BLaER1 (cell line): ENCODE measurements around the gene PCNT.
"Not testable (repeated sequence)": the region's sequence is repeated elsewhere in the genome, so short reads cannot be mapped to it uniquely, and the experiment has no call there.

Experiments used
- H3K27ac ChIP-seq: shearing (Covaris generic); formaldehyde crosslinking; 2 replicates; pipeline ENCODE4 v1.8.1; 2022
- H3K27me3 ChIP-seq: shearing (Covaris generic); formaldehyde crosslinking; 2 replicates; pipeline ENCODE4 v1.8.1; 2022
- H3K36me3 ChIP-seq: shearing (Covaris generic); formaldehyde crosslinking; 2 replicates; pipeline ENCODE4 v1.8.1; 2022
- H3K4me1 ChIP-seq: shearing (Covaris generic); formaldehyde crosslinking; 2 replicates; pipeline ENCODE4 v1.8.1; 2022
- H3K4me2 ChIP-seq: shearing (Covaris generic); formaldehyde crosslinking; 2 replicates; pipeline ENCODE4 v1.8.1; 2022
- H3K4me3 ChIP-seq: shearing (Covaris generic); formaldehyde crosslinking; 2 replicates; pipeline ENCODE4 v1.8.1; 2022
- H3K9ac ChIP-seq: shearing (Covaris generic); formaldehyde crosslinking; 2 replicates; pipeline ENCODE4 v1.8.1; 2022
- H3K9me3 ChIP-seq: shearing (Covaris generic); formaldehyde crosslinking; 2 replicates; pipeline ENCODE4 v1.8.1; 2022
- H4K20me1 ChIP-seq: shearing (Covaris generic); formaldehyde crosslinking; 2 replicates; pipeline ENCODE4 v1.8.1; 2022
- Cebpa-rat ChIP-seq: shearing (Covaris generic); IDR thresholded peaks from 2 replicates; pipeline ENCODE4 v1.8.1; 2022

The PCNT gene

DNA sequence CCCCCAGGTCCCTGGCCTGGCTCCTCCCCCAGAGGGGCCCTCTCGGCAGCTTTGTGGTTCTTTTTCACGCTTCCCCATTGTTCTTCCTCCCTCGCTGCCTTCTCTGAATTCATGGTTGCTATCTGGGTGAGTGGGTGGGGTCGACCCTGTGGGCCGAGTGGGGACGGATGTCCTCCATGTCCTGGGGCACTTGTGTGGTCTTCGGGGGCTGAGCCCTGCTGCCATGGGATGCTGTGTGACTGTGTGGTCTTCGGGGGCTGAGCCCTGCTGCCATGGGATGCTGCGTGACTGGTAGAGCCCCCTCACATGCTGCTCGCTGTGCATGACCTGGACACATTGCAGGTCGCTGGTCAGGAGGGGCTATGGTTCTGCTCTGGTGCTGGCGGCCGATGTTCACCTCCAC lies 113.1 kb downstream of the PCNT start:
- no peaks in the 10 kb centered on the region for H3K27me3 ChIP-seq
- no peak overlapping the region for H3K9ac ChIP-seq
- H3K9me3 ChIP-seq = no peaks in the 10 kb centered on the region
- no peak overlapping the region for H3K27ac ChIP-seq
- no peak for TF ChIP-seq Cebpa-rat
- peaks cover 9% of the 10 kb centered on the region; the same call in 1 of the 2 replicates for H4K20me1 ChIP-seq
- H3K4me1 ChIP-seq = no peaks in the 10 kb centered on the region
- H3K36me3 ChIP-seq = peaks cover 100% of the 10 kb centered on the region
- H3K4me2 ChIP-seq = no peak overlapping the region
- no peak overlapping the region for H3K4me3 ChIP-seq

DNA sequence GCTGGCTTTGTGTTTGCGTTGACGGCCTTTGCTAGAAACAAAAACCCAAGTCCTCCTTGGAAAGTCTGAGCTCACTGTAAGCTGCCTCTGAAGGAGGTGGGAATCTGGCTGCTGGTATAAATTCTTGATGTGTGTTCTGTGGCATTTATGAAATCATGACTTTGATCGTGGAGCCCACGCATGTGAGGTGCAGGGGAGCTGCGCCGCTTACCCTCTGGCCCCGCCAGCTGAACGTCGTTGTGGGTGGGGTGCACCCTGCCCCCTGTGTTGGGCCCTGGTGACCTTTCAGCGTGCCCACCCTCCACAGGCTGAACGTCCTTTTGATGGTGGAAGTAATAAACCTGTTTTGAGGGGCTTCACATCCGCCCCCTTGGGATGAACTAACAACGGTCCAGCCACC lies 113.6 kb downstream of the PCNT start:
- Histone ChIP-seq H3K27me3 (no peaks in the 10 kb centered on the region), H3K4me3 (no peak overlapping the region), H3K36me3 (peaks cover 100% of the 10 kb centered on the region), H3K4me2 (no peak overlapping the region), H3K9me3 (no peaks in the 10 kb centered on the region), H3K27ac (no peak overlapping the region), H3K4me1 (no peaks in the 10 kb centered on the region), H4K20me1 (peaks cover 9% of the 10 kb centered on the region; the same call in 1 of the 2 replicates), H3K9ac (no peak overlapping the region)
- no peak for TF ChIP-seq Cebpa-rat

DNA sequence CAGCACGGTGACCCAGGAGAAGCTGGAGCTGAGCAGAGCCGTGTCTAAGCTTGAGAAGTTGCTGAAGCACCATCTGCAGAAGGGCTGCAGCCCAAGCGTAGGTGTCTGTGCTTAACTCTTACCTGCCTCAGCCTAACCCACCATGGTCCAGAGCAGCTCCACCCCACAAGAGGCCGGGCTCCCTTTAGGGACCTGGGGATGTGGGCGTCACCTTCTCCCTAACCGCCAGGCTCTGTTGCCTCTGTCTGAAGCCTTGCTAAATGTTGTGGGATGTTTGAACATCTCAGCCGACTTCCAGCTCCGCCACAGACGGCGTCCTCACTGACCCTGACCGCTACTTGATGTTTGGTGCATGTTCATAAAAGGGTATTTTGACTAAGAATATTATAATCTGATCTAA lies 114.3 kb downstream of the PCNT start:
- H3K27me3 ChIP-seq = no peaks in the 10 kb centered on the region
- peaks cover 100% of the 10 kb centered on the region for H3K36me3 ChIP-seq
- no peaks in the 10 kb centered on the region for H3K9me3 ChIP-seq
- H3K4me1 ChIP-seq = no peaks in the 10 kb centered on the region
- no peak overlapping the region for H3K4me3 ChIP-seq
- no peak overlapping the region for H3K9ac ChIP-seq
- no peak overlapping the region for H3K4me2 ChIP-seq
- H4K20me1 ChIP-seq = peaks cover 9% of the 10 kb centered on the region; the same call in 1 of the 2 replicates
- TF ChIP-seq Cebpa-rat = no peak
- H3K27ac ChIP-seq = no peak overlapping the region

DNA sequence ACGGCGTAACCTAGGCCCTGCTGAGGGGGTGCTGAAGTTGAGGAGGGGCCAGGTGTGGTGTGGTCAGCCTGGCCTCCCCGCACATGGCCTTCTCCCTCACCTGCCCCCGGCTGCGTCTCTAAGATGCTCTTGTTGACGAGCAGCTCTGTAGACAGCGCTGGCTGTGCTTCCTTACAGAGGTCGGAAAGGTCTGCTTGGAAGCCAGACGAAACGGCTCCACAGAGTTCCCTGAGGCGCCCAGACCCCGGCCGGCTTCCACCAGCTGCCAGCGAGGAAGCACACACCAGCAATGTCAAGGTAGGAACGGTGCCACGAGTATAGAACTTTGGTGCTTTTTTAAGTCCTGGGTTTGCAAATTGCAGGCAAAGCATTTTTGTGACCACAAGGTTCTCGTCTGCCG lies 116.0 kb downstream of the PCNT start:
- Histone ChIP-seq H4K20me1 (no peaks in the 10 kb centered on the region), H3K9ac (no peak overlapping the region), H3K4me3 (no peak overlapping the region), H3K27me3 (no peaks in the 10 kb centered on the region), H3K36me3 (peaks cover 100% of the 10 kb centered on the region), H3K27ac (no peak overlapping the region), H3K9me3 (no peaks in the 10 kb centered on the region), H3K4me1 (no peaks in the 10 kb centered on the region), H3K4me2 (no peak overlapping the region)
- TF ChIP-seq Cebpa-rat = no peak

DNA sequence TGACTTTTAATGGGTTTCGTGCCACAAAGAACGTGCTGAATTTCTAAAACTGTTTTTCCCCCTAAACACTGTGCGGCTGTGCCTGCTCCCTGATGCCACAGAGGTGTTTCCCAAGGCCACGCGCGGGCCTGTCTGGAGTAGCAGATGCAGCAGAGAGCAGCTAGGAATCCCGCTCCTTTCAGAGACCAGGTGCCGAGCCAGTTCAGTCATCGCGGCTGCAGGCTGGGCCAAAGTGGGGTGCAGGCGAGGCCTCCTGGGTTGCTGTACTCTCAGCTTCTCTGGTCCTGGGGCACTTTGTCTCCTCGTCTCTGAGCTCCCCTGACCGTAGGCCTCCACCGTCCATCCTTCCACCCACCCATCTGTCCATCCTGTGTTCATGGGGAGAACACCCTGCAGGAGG lies 117.4 kb downstream of the PCNT start:
- H3K9me3 ChIP-seq = no peaks in the 10 kb centered on the region
- H3K36me3 ChIP-seq = peaks cover 98% of the 10 kb centered on the region
- no peak overlapping the region for H3K9ac ChIP-seq
- no peak overlapping the region for H3K27ac ChIP-seq
- no peak for TF ChIP-seq Cebpa-rat
- H3K4me3 ChIP-seq = no peak overlapping the region
- H3K27me3 ChIP-seq = no peaks in the 10 kb centered on the region
- no peak overlapping the region for H3K4me2 ChIP-seq
- H3K4me1 ChIP-seq = no peaks in the 10 kb centered on the region
- no peaks in the 10 kb centered on the region for H4K20me1 ChIP-seq

DNA sequence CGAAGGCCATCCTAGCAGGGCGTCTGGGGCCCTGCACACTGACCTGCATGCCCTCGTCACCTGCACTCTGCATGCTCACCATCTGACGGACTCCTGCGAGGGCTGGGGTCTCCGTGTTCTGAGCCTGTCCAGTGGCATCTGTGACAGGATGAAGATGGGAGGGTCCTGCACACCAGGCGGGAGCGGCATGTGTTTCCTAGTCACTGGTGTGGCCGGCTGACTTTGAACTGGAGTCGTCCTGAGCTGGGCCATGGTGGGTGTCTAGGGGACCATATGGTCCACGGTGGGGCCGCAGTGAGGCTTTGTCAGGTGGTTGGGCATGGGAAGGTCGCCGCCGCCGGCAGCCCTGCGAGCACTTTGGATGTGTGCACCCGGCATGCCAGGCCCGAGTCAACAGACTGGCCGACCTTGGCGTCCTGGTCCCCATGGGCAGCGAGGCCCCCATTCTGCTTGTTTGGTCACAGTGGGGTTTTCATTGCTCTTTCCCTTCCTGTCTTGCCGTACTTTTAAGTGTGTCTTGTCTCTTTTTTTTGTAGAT lies 118.1 kb downstream of the PCNT start:
- Histone ChIP-seq H3K4me1 (no peaks in the 10 kb centered on the region), H3K4me2 (no peak overlapping the region), H4K20me1 (no peaks in the 10 kb centered on the region), H3K36me3 (peaks cover 98% of the 10 kb centered on the region), H3K9ac (no peak overlapping the region), H3K4me3 (no peak overlapping the region), H3K9me3 (peaks cover 1% of the 10 kb centered on the region; the same call in 1 of the 2 replicates), H3K27me3 (no peaks in the 10 kb centered on the region), H3K27ac (no peak overlapping the region)
- no peak for TF ChIP-seq Cebpa-rat

DNA sequence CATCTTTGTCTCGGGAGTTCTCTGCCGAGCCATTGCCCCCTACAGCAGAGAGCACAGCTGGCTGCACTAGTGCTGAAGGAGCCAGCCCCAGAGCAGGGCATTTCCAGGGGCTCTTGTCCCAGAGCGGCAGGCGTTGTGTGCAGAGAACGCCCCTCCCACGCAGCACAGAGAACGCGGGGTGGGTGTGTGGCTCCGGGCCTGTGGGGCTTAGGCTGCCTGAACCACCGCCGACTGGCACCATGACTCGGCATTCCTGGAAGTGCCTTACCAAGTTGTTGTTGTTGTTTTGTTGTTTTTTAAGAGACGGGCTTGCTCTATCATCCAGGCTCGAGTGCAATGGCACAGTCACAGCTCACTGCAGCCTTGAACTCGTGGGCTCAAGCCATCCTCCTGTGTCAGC lies 119.0 kb downstream of the PCNT start:
- peaks cover 10% of the 10 kb centered on the region for H3K9me3 ChIP-seq
- no peak overlapping the region for H3K9ac ChIP-seq
- H3K4me1 ChIP-seq = no peaks in the 10 kb centered on the region
- no peaks in the 10 kb centered on the region for H3K27me3 ChIP-seq
- no peak overlapping the region for H3K4me2 ChIP-seq
- H4K20me1 ChIP-seq = no peaks in the 10 kb centered on the region
- no peak overlapping the region for H3K4me3 ChIP-seq
- TF ChIP-seq Cebpa-rat = no peak
- no peak overlapping the region for H3K27ac ChIP-seq
- H3K36me3 ChIP-seq = peaks cover 98% of the 10 kb centered on the region

DNA sequence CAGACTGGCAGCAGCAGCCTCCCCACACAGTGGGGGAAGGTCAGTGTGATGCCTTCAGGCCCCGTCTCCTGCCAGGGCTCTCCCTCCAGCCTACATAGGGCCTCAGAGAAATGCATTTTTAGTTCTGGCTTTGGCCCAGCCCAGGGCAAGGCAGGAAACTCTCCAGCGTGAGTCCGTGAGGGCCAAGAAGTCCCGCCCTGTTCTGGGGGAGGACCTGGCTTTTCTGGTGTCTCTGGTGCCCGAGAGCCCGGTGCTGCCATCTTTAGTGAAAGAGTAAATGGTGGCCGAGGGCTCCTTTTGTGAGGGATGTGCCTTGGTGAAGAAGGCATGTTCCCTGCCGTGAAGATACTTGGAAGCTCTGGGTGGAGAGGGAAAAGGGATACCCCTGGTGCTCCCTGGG lies 120.0 kb downstream of the PCNT start:
- peaks cover 98% of the 10 kb centered on the region for H3K36me3 ChIP-seq
- TF ChIP-seq Cebpa-rat = no peak

DNA sequence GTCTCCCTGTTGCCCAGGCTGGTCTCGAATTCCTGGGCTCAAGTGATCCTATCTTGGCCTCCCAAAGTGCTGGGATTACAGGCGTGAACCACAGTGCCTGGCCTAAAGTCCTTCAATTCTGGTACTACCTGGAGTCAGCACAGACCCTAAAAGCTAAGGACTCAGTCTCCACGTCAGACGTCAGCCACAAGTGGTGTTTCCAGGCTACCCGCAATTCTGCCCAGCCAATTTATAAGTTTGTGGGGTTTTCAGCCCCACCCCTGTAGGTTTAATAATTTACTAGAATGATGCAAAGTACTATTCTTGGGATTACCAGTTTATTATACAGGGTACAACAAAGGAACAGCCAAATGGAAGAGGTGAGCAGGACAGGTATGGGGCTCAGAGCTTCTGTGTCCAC lies 124.2 kb downstream of the PCNT start:
- Histone ChIP-seq H3K27ac (no peak overlapping the region), H4K20me1 (peaks cover 10% of the 10 kb centered on the region; the same call in 1 of the 2 replicates), H3K4me3 (no peak overlapping the region), H3K27me3 (no peaks in the 10 kb centered on the region), H3K4me1 (no peaks in the 10 kb centered on the region), H3K4me2 (no peak overlapping the region), H3K9me3 (peaks cover 50% of the 10 kb centered on the region), H3K9ac (no peak overlapping the region), H3K36me3 (peaks cover 92% of the 10 kb centered on the region)
- TF ChIP-seq Cebpa-rat = no peak

More for the DNA sequence above, 120.0 kb downstream of the PCNT start:
- Histone ChIP-seq H3K9ac (no peak overlapping the region), H3K9me3 (peaks cover 20% of the 10 kb centered on the region), H3K4me3 (no peak overlapping the region), H3K27me3 (no peaks in the 10 kb centered on the region), H3K27ac (no peak overlapping the region), H4K20me1 (no peaks in the 10 kb centered on the region), H3K4me2 (no peak overlapping the region), H3K4me1 (no peaks in the 10 kb centered on the region)

DNA sequence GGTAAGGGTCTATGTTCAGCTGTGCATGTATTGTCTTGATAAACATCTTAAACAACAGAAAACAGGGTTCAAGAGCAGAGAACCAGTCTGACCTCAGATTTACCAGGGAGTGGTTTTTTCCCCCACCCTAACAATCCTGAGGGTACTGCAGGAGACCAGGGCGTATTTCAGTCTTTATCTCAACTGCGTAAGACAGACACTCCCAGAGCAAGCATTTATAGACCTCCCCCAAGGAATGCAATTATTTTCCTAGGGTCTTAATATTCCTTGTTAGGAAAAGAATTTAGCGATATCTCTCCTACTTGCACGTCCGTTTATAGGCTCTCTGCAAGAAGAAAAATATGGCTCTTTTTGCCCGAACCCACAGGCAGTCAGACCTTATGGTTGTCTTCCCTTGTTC lies 124.9 kb downstream of the PCNT start:
- H3K36me3 ChIP-seq = peaks cover 89% of the 10 kb centered on the region
- H3K4me3 ChIP-seq, H3K4me1 ChIP-seq, H3K27me3 ChIP-seq, H3K4me2 ChIP-seq, H3K27ac ChIP-seq, H3K9ac ChIP-seq: not testable (repeated sequence)
- peaks cover 50% of the 10 kb centered on the region for H3K9me3 ChIP-seq
- H4K20me1 ChIP-seq = peaks cover 12% of the 10 kb centered on the region; the same call in 1 of the 2 replicates

DNA sequence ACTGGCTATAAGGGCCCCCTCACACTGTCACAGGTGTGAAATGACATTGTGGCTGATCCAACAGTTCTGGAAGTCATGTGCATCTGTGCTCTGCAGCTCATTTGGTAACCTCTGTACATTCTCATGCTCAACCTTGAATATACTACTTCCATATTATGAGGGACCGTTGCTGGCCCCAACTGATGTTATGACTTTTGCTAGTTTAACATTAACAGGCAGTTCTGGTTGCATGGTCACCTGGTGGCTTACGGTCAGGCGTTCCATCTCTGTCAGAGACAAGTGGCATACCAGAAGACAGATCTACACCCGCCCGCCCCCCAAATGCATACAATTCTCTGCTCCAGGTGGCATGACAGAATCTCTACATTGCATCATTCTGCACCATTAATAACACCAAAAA lies 128.8 kb downstream of the PCNT start:
- Histone ChIP-seq H3K4me2 (no peak overlapping the region), H3K9ac (no peak overlapping the region), H3K4me1 (peaks cover 16% of the 10 kb centered on the region), H3K36me3 (peaks cover 85% of the 10 kb centered on the region), H3K27ac (no peak overlapping the region), H3K27me3 (no peaks in the 10 kb centered on the region), H4K20me1 (peaks cover 12% of the 10 kb centered on the region; the same call in 1 of the 2 replicates), H3K9me3 (peaks cover 42% of the 10 kb centered on the region), H3K4me3 (no peak overlapping the region)
- TF ChIP-seq Cebpa-rat = no peak
